Transverse colon (tissue), 4 donors: ENCODE data around the gene ARRB1.

ENCODE experiments used
- POLR2AphosphoS5 ChIP-seq, 3 donors: sonication (generic); formaldehyde crosslinking; IDR thresholded peaks; one replicate each; pipeline ENCODE4 v1.6.1; 2016; ENCODE audit warnings: antibody characterized with exemption in 3 of 3
- TF ChIP-seq, protein P1 (sequence below), 5 experiments: fragments of 200-600 bp in 3 of 5; fragments of 450-650 bp in 2 of 5; sonication (generic) in 3 of 5; IDR thresholded peaks; 1 replicate in 2 of 5; 2 replicates in 3 of 5; pipeline ENCODE4 v1.5.1; 2016 to 2017; ENCODE audit warnings: antibody characterized with exemption in 5 of 5, inconsistent platforms in 3 of 5, mild to moderate bottlenecking in 2 of 5, moderate library complexity in 1 of 5

DNA sequence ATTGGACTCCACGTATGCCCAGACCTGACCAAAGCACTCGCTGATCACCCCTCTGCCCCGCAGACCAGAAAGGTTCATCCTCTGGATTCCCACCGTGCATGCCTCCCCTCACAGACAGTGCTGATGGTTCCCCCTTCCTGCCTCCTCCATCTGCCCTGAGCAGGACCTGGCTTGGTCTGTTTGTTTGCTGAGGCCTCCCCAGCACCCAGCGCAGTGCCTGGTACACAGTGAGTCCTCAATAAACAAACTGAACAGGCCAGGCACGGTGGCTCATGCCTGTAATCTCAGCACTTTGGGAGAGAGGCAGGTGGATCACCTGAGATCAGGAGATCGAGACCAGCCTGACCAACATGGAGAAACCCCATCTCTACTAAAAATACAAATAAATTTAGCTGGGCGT, 24.2 kb upstream of the ARRB1 start:
- TF ChIP-seq, protein P1, sequence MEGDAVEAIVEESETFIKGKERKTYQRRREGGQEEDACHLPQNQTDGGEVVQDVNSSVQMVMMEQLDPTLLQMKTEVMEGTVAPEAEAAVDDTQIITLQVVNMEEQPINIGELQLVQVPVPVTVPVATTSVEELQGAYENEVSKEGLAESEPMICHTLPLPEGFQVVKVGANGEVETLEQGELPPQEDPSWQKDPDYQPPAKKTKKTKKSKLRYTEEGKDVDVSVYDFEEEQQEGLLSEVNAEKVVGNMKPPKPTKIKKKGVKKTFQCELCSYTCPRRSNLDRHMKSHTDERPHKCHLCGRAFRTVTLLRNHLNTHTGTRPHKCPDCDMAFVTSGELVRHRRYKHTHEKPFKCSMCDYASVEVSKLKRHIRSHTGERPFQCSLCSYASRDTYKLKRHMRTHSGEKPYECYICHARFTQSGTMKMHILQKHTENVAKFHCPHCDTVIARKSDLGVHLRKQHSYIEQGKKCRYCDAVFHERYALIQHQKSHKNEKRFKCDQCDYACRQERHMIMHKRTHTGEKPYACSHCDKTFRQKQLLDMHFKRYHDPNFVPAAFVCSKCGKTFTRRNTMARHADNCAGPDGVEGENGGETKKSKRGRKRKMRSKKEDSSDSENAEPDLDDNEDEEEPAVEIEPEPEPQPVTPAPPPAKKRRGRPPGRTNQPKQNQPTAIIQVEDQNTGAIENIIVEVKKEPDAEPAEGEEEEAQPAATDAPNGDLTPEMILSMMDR (IDR thresholded peaks at IDR 0.05) = no peak
- no peak for TF ChIP-seq POLR2AphosphoS5 (IDR thresholded peaks at IDR 0.05)
